Measurements from ENCODE around the gene HOXA10. TPM values are rescaled to one million over a fixed set of nuclear protein-coding genes. Genes with fewer than 3 reads are reported as not detected.

HOXA10 gene
- total RNA-seq, 4 donors from 2014 or later = 4.0 TPM; not detected in 3

DNA sequence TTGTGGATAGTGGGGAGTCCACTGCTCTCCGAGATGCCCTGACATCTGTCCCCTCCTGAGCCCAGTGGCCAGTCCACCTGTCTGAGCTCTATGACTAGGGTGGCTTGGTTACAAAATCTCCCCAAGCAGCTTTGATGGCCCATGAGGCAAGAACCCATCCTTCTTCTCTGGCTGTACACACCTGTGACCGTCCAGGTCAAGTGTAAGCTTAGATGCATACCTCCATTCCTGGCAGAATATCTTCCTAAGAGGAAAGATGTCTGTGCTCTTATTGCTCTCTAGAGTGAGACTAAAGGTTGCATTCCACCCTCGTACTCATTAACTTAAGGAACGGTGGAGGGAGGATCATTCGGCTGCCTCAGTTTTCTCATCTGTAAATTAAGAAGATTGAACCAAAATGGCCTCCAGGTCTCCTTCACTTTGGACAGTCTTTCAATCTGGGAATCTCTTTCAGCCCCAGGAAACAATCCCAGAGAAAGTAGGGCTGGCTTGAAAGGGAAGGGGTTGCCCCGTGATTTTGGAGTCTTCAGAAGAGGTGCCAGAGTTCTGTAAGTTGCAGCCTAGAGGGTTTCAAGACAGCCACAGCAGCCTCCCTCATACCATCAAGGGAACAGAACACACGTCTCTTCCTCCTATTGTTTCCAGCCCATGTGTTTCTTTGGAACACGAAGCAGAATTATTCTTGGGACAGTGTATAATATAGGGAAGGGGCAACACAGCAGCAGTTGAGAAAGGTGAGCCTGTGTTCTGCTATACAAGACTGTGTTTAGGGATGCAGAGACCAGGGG, 49.0 kb downstream of the HOXA10 start:
- intact Hi-C loops (cut with DNase I) = no loop called here
- no peak for DNase-seq
- Histone ChIP-seq H3K36me3 (no peaks in the 10 kb centered on the region), H3K4me1 (no peaks in the 10 kb centered on the region), H3K27me3 (peaks cover 11% of the 10 kb centered on the region), H3K4me3 (replicated peaks in 1 of 3) (no peak overlapping the region), H3K9me3 (no peaks in the 10 kb centered on the region), H3K27ac (no peak overlapping the region)
- TF ChIP-seq POLR2A (IDR thresholded peaks at IDR 0.05) = no peak
- TF ChIP-seq, protein P1, sequence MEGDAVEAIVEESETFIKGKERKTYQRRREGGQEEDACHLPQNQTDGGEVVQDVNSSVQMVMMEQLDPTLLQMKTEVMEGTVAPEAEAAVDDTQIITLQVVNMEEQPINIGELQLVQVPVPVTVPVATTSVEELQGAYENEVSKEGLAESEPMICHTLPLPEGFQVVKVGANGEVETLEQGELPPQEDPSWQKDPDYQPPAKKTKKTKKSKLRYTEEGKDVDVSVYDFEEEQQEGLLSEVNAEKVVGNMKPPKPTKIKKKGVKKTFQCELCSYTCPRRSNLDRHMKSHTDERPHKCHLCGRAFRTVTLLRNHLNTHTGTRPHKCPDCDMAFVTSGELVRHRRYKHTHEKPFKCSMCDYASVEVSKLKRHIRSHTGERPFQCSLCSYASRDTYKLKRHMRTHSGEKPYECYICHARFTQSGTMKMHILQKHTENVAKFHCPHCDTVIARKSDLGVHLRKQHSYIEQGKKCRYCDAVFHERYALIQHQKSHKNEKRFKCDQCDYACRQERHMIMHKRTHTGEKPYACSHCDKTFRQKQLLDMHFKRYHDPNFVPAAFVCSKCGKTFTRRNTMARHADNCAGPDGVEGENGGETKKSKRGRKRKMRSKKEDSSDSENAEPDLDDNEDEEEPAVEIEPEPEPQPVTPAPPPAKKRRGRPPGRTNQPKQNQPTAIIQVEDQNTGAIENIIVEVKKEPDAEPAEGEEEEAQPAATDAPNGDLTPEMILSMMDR (IDR thresholded peaks at IDR 0.05) = no peak
- whole genome bisulfite sequencing, 2 donors = 37 to 42% methylated on average over 8 of the region's 8 CpGs

GRCh38 chr7:27124096-27124901, 49.8 kb downstream of the HOXA10 start:
- Histone ChIP-seq H3K27ac (peak overlapping the region in 2 of 3 donors; percentile 50 to 53), H3K9me3 (no peaks in the 10 kb centered on the region), H3K4me3 (replicated peaks in 1 of 3) (no peak overlapping the region), H3K4me1 (no peaks in the 10 kb centered on the region), H3K27me3 (peaks cover 10% of the 10 kb centered on the region), H3K36me3 (no peaks in the 10 kb centered on the region)
- no peak for TF ChIP-seq POLR2A (IDR thresholded peaks at IDR 0.05)
- TF ChIP-seq, protein P1 (IDR thresholded peaks at IDR 0.05) = no peak
- WGBS, 2 donors = 30 to 46% methylated on average over 42 to 43 of the region's 43 CpGs
- no peak for DNase-seq
- intact Hi-C loops (cut with DNase I) = no loop called here

DNA sequence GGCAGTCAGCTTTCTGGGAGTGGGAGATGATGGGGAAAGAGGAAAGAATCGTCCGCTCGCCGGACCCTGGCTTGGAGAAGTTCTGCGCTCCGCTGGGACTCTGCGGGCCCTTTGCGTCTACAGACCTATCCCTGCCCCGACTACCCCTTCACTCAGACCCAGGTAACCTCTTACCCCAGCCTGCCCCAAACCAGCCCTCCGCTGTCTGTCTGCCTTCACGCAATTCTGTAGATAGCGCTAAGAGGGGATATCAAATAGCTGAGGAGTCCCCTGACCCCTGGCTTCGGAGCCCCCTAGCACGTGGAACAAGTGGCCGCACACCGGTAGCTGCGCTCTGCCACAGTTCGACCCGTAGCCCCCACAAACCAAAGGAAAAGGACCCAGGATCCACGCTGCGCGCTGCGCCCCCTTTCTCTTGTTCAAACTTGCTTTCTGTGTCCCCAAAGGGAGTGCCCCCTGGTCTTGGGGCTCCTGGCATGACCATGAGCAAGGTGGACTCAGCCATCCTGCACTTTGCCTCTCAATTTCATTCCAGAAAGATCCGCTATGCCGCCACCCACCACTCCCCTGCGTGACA, 50.6 kb downstream of the HOXA10 start:
- Histone ChIP-seq H3K27ac (peak overlapping the region in 2 of 3 donors; percentile 50 to 53), H3K4me1 (no peaks in the 10 kb centered on the region), H3K27me3 (peaks cover 3% of the 10 kb centered on the region), H3K9me3 (no peaks in the 10 kb centered on the region), H3K4me3 (replicated peaks in 1 of 3) (no peak overlapping the region), H3K36me3 (no peaks in the 10 kb centered on the region)
- intact Hi-C loops (cut with DNase I) = no loop called here
- 29 to 49% methylated on average over 19 to 22 of the region's 26 CpGs for WGBS, 2 donors
- no peak for TF ChIP-seq POLR2A (IDR thresholded peaks at IDR 0.05)
- TF ChIP-seq, protein P1 (IDR thresholded peaks at IDR 0.05) = no peak
- no peak for DNase-seq

DNA sequence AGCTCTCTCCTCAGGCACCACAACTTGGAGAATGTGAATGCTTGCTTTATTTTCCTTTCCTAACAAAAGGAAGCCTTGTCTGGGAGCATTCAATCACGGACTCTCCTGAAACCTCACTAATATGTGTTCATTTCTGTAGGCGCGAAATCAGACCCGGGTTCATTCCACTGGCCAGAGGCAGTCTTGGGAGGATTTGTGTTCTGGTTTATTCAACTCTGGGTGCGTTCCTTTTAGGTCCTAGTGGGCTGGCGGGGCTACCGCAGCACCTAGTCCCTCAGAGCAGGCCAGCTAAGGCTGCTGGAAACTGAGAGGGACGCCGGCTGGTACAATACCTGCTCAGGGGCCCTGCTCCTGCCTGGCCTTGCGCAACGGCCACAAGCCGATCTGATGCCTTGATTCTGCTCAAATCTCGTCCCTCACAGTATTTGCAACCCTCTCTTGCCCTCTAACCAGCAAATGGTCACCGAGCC, 51.1 kb downstream of the HOXA10 start:
- no peaks in the 10 kb centered on the region for H3K9me3 ChIP-seq
- TF ChIP-seq POLR2A (IDR thresholded peaks at IDR 0.05) = no peak
- TF ChIP-seq, protein P1 (IDR thresholded peaks at IDR 0.05) = no peak
- DNase-seq = no peak
- no peaks in the 10 kb centered on the region for H3K4me1 ChIP-seq
- WGBS, 2 donors = 16 to 23% methylated on average over 8 to 13 of the region's 14 CpGs
- intact Hi-C loops (cut with DNase I) = no loop called here
- H3K27ac ChIP-seq = peak overlapping the region in 2 of 3 donors; percentile 53
- no peak overlapping the region for H3K4me3 ChIP-seq (replicated peaks in 1 of 3)
- H3K27me3 ChIP-seq = no peaks in the 10 kb centered on the region
- H3K36me3 ChIP-seq = no peaks in the 10 kb centered on the region

All from thyroid gland (tissue), 4 donors.